ENCODE data around the gene ABHD17B.

Gene ABHD17B

GRCh38 chr9:71931166-71931565, 20.2 kb upstream of the ABHD17B start:
- Histone ChIP-seq H3K4me2 (ENCODE audit: low read depth, low read length, poor library complexity, severe bottlenecking) (no peak overlapping the region), H2AFZ (ENCODE audit: low read length) (no peak overlapping the region), H3K4me3 (ENCODE audit: low read length, poor library complexity, severe bottlenecking) (no peak overlapping the region), H3K9ac (ENCODE audit: low read depth, low read length, poor library complexity, severe bottlenecking) (no peak overlapping the region), H3F3A (ENCODE audit: low read depth) (no peaks in the 10 kb centered on the region), H3K79me2 (ENCODE audit: insufficient read depth, low read length) (peaks cover 20% of the 10 kb centered on the region; the same call in 1 of the 2 replicates), H4K20me1 (ENCODE audit: insufficient read depth, low read length, poor library complexity, severe bottlenecking) (peaks cover 3% of the 10 kb centered on the region), H3K36me3 (ENCODE audit: insufficient read depth, low read length) (no peaks in the 10 kb centered on the region), H3K9me2 (replicated peaks; ENCODE audit: low read depth, low read length) (no peaks in the 10 kb centered on the region), H3K4me1 (ENCODE audit: insufficient read depth, low read length, poor library complexity, severe bottlenecking) (peaks cover 4% of the 10 kb centered on the region), H3K9me3 (ENCODE audit: insufficient read depth, low read depth, low read length) (no peaks in the 10 kb centered on the region), H3K27me3 (ENCODE audit: insufficient read depth, low read length, poor library complexity, severe bottlenecking) (no peaks in the 10 kb centered on the region)
- TF ChIP-seq CTCF (conservative IDR thresholded peaks at IDR 0.05; ENCODE audit: low read length) (no peak), EZH2phosphoT487 (IDR thresholded peaks at IDR 0.05; ENCODE audit: borderline replicate concordance) (no peak)

GRCh38 chr9:71929791-71930440, 18.9 kb upstream of the ABHD17B start:
- Histone ChIP-seq H3K4me1 (ENCODE audit: insufficient read depth, low read length, poor library complexity, severe bottlenecking) (peaks cover 4% of the 10 kb centered on the region), H2AFZ (ENCODE audit: low read length) (no peak overlapping the region), H3K4me2 (ENCODE audit: low read depth, low read length, poor library complexity, severe bottlenecking) (no peak overlapping the region), H3K36me3 (ENCODE audit: insufficient read depth, low read length) (no peaks in the 10 kb centered on the region), H3K9me3 (ENCODE audit: insufficient read depth, low read depth, low read length) (no peaks in the 10 kb centered on the region), H3K9me2 (replicated peaks; ENCODE audit: low read depth, low read length) (no peaks in the 10 kb centered on the region), H3F3A (ENCODE audit: low read depth) (no peaks in the 10 kb centered on the region), H4K20me1 (ENCODE audit: insufficient read depth, low read length, poor library complexity, severe bottlenecking) (peaks cover 3% of the 10 kb centered on the region), H3K4me3 (ENCODE audit: low read length, poor library complexity, severe bottlenecking) (no peak overlapping the region), H3K9ac (ENCODE audit: low read depth, low read length, poor library complexity, severe bottlenecking) (no peak overlapping the region), H3K79me2 (ENCODE audit: insufficient read depth, low read length) (peaks cover 29% of the 10 kb centered on the region; the same call in 1 of the 2 replicates), H3K27me3 (ENCODE audit: insufficient read depth, low read length, poor library complexity, severe bottlenecking) (no peaks in the 10 kb centered on the region)
- TF ChIP-seq CTCF (conservative IDR thresholded peaks at IDR 0.05; ENCODE audit: low read length) = no peak

DNA sequence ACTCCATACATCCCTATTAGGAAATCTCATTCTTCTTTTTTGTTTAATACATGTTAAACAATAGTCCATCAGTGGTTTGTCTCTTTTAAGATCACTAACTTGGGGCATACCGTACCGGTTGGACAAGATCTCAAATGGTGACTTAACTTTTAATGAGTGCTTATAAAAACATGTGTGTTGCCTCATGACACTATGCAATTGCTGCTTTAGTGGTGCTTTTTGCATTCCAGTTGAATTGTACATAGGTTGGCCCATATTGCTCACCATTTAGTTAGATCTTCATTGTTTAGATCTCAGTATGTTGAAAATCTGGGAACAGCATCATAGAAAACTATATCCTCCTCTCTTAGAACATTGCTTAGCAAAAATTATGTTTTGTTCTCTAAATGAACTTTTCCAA, 18.2 kb upstream of the ABHD17B start:
- no peaks in the 10 kb centered on the region for H3K27me3 ChIP-seq (ENCODE audit: insufficient read depth, low read length, poor library complexity, severe bottlenecking)
- no peaks in the 10 kb centered on the region for H3K9me2 ChIP-seq (replicated peaks; ENCODE audit: low read depth, low read length)
- no peak overlapping the region for H3K4me2 ChIP-seq (ENCODE audit: low read depth, low read length, poor library complexity, severe bottlenecking)
- no peaks in the 10 kb centered on the region for H3K36me3 ChIP-seq (ENCODE audit: insufficient read depth, low read length)
- no peaks in the 10 kb centered on the region for H3F3A ChIP-seq (ENCODE audit: low read depth)
- H3K4me3 ChIP-seq (ENCODE audit: low read length, poor library complexity, severe bottlenecking) = no peak overlapping the region
- TF ChIP-seq CTCF (conservative IDR thresholded peaks at IDR 0.05; ENCODE audit: low read length) (no peak), EZH2phosphoT487 (IDR thresholded peaks at IDR 0.05; ENCODE audit: borderline replicate concordance) (no peak)
- no peak overlapping the region for H3K9ac ChIP-seq (ENCODE audit: low read depth, low read length, poor library complexity, severe bottlenecking)
- H3K9me3 ChIP-seq (ENCODE audit: insufficient read depth, low read depth, low read length) = no peaks in the 10 kb centered on the region
- peaks cover 4% of the 10 kb centered on the region for H3K4me1 ChIP-seq (ENCODE audit: insufficient read depth, low read length, poor library complexity, severe bottlenecking)
- H4K20me1 ChIP-seq (ENCODE audit: insufficient read depth, low read length, poor library complexity, severe bottlenecking) = peaks cover 3% of the 10 kb centered on the region
- no peak overlapping the region for H2AFZ ChIP-seq (ENCODE audit: low read length)
- H3K79me2 ChIP-seq (ENCODE audit: insufficient read depth, low read length) = peaks cover 36% of the 10 kb centered on the region; the same call in 1 of the 2 replicates
